OCI-M1 (cell line): ENCODE results near the gene ART3.
"Not testable (repeated sequence)": the region's sequence is repeated elsewhere in the genome, so short reads cannot be mapped to it uniquely, and the experiment has no call there.

ENCODE experiments used
- DNase-seq: peaks from one replicate; lab custom pipeline; 2025; lab: John Stamatoyannopoulos, UW

The ART3 gene, protein sequence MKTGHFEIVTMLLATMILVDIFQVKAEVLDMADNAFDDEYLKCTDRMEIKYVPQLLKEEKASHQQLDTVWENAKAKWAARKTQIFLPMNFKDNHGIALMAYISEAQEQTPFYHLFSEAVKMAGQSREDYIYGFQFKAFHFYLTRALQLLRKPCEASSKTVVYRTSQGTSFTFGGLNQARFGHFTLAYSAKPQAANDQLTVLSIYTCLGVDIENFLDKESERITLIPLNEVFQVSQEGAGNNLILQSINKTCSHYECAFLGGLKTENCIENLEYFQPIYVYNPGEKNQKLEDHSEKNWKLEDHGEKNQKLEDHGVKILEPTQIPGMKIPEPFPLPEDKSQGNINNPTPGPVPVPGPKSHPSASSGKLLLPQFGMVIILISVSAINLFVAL

DNA sequence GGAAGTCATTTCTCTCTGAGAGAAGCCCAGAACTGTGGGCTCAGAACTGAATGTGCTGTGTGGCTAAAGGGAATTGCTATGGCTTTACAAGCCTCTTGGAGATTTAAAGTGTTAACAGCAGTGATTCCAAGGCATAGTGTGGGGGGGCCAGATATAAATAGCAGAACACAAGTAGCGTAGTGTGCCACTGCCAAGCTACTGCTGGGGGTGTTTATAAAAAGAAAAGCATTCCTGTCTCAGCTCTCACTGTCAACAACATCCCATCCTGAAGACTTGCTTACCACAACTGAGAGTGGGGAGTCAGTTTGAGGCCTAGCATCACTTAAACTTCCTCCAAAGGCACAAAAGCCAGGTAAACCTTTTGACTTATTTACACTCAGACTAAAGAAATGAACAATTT is at the start of gene ART3:
TSS of gene ART3 (plus strand) at position 242 of the 400 bp plus-strand sequence. CDS start 1,181 bp downstream, outside the sequence.
- no peak for DNase-seq

GRCh38 chr4:76028350-76028765 is 46.2 kb upstream of the ART3 start:
- peak; percentile 88 for DNase-seq

GRCh38 chr4:76029300-76029699 is 45.2 kb upstream of the ART3 start:
- DNase-seq = peak; percentile 39

DNA sequence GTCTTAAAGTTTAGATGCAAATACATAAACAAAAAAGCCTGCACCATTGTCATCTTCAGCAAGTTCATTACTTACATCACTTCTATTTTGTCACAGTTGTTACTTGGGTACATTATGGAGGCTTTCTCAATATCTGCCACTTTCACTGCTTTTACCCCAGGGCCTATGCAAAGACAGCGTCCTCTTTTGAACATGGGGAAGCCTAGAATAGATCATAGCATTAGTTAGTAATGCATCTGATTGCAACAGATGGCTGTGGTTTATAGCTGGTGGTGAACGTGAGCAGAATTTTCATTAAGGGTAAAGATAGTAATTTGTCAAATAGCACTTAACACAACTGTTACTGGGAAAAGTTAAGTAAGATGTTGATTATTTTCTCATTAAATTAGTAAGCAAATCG is 39.4 kb upstream of the ART3 start:
- DNase-seq = no peak

DNA sequence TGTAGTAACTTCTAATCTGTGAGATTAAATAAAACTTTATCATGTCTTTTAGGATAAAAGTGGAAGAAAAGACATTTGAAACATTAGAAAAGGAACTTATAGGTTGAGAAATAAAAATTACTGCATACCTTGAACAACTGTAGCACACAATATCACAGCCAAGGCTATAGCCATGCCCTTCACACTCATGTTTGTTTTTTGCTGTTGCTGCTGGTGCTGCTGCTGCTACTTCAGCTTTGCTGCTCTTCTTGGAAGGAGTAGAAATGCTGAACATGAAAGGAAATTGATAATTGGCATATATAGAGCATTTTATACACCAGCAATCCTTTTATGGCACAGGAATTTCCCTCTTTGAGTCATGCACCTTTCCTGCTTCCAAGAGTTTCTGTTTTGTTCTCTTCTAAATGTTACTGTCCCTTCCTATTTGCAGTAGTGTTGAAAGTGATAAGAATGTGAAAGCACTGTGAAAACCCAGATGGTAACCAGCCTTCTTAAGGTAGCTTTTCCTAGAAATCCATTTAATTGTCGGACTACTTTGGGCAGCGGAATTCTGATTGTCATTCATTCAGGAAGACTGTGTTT is 38.6 kb upstream of the ART3 start, which contains the start of gene CXCL11:
TSS of gene CXCL11 (minus strand) at position 272 of the 582 bp plus-strand sequence. CDS start at position 189, 83 bp downstream.
- DNase-seq = peak; percentile 43

GRCh38 chr4:76036855-76037254 is 37.7 kb upstream of the ART3 start:
- no peak for DNase-seq

DNA sequence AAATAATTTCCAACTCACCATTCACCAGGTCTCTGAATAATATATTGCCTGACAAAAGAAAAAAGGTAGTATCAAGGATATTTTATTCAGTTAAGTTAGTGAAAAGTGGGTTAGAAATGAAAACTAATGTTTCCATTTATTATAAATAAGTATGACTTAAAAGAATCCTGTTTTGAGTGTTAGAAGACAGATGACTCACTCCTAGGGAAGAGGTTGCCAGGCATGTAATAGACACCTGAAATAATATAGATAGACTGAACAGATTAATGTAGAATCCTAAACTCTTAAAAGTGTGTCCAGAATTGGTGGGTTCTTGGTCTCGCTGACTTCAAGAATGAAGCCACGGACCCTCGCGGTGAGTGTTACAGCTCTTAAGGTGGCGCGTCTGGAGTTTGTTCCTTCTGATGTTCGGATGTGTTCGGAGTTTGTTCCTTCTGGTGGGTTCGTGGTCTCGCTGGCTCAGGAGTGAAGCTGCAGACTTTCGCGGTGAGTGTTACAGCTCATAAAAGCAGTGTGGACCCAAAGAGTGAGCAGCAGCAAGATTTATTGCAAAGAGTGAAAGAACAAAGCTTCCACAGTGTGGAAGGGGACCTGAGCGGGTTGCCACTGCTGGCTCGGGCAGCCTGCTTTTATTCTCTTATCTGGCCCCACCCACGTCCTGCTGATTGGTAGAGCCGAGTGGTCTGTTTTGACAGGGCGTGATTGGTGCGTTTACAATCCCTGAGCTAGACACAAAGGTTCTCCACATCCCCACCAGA is 32.1 kb upstream of the ART3 start:
- DNase-seq = not testable (repeated sequence)

DNA sequence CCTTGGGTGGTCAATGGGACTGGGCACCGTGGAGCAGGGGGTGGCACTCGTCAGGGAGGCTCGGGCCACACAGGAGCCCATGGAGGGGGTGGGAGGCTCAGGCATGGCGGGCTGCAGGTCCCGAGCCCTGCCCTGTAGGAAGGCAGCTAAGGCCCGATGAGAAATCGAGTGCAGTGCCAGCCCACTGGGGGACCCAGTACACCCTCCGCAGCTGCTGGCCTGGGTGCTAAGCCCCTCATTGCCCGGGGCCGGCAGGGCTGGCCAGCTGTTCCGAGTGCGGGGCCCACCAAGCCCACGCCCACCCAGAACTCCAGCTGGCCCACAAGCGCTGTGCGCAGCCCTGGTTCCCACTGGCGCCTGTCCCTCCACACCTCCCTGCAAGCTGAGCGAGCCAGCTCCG is 31.2 kb upstream of the ART3 start:
- not testable (repeated sequence) for DNase-seq

GRCh38 chr4:76044686-76045085 is 29.8 kb upstream of the ART3 start:
- not testable (repeated sequence) for DNase-seq

DNA sequence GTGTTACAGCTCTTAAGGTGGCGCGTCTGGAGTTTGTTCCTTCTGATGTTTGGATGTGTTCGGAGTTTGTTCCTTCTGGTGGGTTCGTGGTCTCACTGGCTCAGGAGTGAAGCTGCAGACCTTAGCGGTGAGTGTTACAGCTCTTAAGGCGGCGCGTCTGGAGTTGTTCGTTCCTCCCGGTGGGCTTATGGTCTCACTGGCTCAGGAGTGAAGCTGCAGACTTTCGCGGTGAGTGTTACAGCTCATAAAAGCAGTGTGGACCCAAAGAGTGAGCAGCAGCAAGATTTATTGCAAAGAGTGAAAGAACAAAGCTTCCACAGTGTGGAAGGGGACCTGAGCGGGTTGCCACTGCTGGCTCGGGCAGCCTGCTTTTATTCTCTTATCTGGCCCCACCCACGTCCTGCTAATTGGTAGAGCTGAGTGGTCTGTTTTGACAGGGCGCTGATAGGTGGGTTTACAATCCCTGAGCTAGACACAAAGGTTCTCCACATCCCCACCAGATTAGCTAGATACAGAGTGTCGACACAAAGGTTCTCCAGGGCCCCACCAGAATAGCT is 24.6 kb upstream of the ART3 start:
- not testable (repeated sequence) for DNase-seq

DNA sequence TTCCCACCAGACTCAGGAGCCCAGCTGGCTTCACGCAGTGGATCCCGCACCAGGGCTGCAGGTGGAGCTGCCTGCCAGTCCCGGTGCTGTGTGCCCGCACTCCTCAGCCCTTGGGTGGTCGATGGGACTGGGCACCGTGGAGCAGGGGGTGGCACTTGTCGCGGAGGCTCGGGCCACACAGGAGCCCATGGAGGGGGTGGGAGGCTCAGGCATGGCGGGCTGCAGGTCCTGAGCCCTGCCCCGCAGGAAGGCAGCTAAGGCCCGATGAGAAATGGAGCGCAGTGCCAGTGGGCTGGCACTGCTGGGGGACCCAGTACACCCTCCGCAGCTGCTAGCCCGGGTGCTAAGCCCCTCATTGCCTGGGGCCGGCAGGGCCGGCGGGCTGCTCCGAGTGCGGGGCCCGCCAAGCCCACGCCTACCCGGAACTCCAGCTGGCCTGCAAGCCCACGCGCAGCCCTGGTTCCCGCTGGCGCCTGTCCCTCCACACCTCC is 23.9 kb upstream of the ART3 start:
- DNase-seq = not testable (repeated sequence)

DNA sequence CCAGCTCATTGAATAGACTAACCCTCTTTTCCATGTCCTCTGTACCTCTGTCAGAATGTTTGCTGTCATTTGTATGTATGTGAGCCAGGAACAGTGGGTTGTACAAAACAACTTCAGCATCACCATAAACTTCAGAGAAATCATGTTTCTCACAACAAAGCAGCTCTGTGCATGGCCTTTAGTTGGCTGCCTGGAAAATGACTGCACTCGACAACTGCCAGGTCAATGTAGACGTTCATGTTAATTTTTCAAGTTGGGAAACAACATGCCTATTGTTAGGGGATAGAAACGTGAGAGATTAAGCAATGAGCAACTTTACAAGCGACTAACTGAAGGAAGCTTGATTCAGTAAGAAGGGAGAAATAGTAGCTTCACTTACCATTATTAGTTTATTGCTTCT is 20.8 kb upstream of the ART3 start:
- DNase-seq = no peak

DNA sequence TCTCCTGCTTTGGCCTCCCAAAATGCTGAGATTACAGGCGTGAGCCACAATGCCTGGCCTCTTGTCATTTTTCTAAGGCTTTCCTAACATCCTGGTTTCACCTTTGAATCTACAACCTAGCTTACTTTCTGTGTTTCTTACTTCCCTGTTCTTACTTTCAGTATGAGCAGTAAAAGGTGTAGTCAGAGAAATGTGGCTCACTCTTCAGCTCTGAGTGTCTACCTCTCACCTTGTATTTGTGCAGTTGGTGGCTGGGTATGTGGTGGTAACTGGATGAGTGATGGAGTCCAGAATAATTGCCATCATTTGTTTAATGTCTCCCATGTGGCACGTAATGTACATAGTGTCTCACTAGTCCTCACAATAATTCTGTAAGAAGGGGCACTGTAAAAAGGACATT is 19.5 kb upstream of the ART3 start:
- DNase-seq = no peak

DNA sequence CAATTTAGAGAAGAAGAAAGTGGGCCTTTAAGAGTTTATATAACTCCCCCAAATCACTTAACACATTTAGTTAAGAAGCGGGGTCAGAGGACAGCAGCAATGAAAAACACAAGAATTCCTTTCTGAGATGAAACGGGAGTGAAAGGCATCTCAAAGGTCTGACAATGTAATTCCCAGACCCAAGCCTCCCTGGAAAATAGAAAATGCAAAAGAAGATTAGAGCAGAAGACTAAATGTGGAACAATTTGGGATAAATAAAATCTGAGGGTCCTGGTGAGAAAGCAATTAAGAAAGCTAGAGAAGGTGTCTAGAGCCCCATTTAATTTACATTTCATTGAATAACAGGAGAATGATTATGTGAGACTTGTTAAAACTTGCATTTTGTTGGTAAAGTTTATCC is 19.1 kb upstream of the ART3 start:
- DNase-seq = no peak

DNA sequence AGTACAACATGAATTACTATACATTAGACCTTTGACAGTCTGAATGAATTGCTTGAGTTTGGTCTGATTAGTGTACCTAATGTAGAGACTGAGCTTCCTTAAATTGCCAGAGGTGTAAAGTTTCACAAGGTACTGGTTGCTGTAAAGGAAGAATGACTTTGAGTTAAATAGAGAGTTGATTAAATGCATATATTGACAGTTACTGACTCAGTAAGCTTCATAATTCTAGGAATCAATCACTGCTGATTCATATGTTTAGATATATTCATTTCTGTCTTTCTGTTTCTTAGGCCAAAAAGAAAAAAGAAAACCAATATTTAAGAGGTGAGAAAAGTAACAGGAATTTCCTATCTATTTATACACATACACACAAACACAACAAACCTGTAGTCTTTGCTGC is 16.2 kb upstream of the ART3 start:
- DNase-seq = no peak

GRCh38 chr4:76058888-76059426 is 15.6 kb upstream of the ART3 start:
- peak; percentile 84 for DNase-seq

- DNase-seq = peak; percentile 42
Observed at GRCh38 chr4:76059750-76060149, 14.8 kb upstream of the ART3 start.

- DNase-seq = peak; percentile 32
Observed at GRCh38 chr4:76060506-76060905, 14.0 kb upstream of the ART3 start.

DNA sequence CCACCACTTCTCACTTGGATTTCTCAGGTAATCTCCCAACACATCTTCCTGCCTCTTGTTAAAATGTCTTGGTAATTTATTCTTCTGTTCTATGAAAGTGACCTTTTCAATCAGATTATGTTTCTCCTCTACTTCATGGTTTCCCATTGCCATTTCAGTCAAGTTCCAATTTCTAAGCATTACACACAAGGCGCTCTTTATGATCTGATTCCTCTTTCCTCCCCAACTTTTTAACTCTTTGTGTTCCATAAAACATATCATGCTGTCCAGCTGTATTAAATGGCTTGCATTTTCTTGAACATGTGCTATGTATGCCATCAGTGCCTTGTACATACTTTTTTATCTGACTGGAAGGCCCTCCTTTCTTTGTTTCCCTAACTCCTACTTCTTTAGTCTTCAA is 13.1 kb upstream of the ART3 start:
- DNase-seq = no peak

DNA sequence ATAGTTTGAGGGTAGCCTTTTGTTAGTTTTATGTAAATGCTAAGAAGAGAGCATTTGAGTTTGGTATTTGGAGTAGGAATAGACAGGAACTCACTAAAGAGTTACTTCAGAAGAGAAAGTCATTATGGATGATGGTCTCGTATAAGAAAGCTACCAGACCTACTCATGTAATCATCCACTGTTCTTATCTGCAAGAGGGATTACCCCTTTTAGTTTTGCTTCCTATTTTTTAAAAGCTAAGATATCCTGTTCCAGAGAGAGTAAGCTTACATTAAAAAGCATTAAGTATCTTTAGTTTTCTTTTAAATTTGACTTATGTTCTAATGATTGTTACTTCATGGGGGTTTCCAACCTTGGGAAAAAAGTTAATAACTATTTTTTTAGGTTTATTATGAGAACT is 12.5 kb upstream of the ART3 start:
- peak; percentile 71 for DNase-seq

GRCh38 chr4:76066546-76066945 is 8.0 kb upstream of the ART3 start:
- no peak for DNase-seq
